Stimulated activated CD8-positive, alpha-beta memory T cell treated with anti-CD3 and anti-CD28 coated beads, Interleukin-7, amount 100 ng/mL, for 1 hour (primary cell): Measurements from ENCODE around the gene DYRK4.
"Not testable (repeated sequence)": the region's sequence is repeated elsewhere in the genome, so short reads cannot be mapped to it uniquely, and the experiment has no call there.

ENCODE experiments used
- DNase-seq, 2 donors: peaks; one replicate each; pipeline ENCODE4 v3.0.0-alpha.2; 2020; ENCODE audit warnings: low read depth in 2 of 2

Gene DYRK4

GRCh38 chr12:4562034-4562657, at the start of gene DYRK4:
Gene DYRK4 (plus strand): TSS chr12:4562208. CDS start chr12:4562246, 38 bp downstream.
- no peak for DNase-seq

DNA sequence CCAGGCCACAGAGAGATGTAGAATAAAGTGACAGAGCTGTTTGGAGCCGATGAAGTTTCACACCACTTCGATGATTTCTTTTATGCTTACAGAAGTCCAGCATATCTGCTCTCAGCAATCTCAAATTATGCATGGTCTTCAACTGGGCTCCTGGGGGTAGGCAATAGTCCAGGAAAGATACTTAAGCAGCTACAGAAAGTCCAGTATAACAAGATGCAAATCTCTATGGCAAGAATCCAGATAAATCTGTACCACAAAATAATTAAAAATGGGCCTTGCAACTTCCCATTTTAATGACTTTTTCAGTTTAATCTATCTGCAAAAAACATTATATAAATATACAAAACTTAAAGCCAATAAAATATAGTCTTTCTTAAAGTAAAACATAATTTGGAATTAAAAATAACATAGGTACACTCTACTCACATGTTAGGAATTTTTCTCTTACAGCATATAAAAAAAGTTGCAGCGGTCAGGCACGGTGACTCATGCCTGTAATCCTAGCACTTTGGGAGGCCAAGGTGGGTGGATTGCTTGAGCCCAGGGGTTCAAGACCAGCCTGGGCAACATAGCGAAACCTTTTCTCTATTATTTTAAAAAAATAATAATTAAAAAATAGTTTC, 43.8 kb upstream of the DYRK4 start:
- no peak for DNase-seq

DNA sequence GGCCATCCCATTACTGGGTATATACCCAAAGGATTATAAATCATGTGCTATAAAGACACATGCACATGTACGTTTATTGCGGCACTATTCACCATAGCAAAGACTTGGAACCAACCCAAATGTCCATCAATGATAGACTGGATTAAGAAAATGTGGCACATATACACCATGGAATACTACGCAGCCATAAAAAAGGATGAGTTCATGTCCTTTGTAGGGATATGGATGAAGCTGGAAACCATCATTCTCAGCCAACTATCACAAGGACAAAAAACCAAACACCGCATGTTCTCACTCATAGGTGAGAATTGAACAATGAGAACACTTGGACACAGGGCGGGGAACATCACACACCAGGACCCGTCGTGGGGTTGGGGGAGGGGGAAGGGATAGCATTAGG, 38.6 kb upstream of the DYRK4 start:
- DNase-seq = not testable (repeated sequence)

- no peak for DNase-seq
These were observed 35.0 kb upstream of the DYRK4 start for GRCh38 chr12:4526923-4527546.

- no peak for DNase-seq
These were observed 31.8 kb upstream of the DYRK4 start for GRCh38 chr12:4530160-4530559.

- no peak for DNase-seq
These were observed 30.9 kb upstream of the DYRK4 start for GRCh38 chr12:4530982-4531586.

DNA sequence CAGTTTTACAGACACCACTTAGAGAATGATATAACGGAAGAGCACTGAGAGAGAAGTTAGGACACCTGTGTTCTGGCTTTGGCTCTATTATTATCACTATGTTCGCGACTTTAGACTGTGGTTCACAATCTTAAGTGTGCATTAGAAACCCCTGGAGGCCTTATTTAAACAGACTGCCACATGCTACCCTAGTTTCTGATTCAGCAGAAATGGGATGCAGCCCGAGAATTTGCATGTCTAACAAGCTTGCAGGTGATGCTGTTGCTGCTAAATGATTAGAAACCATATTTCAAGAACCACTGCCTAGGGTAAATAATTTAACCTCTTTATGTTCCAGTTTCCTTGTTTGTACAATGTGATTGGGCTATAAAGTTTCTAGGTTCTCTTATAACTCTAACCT, 26.9 kb upstream of the DYRK4 start:
- DNase-seq = no peak

DNA sequence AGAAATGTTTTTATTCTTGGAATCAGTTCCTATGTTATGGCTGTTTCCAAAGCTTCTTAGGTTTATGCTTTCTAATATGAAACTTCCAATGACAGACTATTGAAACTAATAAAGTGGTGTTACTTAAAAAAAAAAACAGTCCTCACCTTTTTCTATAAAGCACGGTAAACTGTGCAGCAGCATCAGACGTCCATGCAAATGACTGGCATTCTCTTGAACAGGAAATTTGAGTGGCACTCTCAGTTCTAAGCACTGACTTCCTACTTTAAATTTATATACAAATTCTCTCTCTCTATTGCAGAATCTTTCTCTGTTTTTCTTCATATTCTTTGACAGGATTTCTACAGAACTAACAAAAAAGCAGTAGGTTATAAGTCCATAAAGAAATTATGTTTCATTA, 26.1 kb upstream of the DYRK4 start:
- no peak for DNase-seq

DNA sequence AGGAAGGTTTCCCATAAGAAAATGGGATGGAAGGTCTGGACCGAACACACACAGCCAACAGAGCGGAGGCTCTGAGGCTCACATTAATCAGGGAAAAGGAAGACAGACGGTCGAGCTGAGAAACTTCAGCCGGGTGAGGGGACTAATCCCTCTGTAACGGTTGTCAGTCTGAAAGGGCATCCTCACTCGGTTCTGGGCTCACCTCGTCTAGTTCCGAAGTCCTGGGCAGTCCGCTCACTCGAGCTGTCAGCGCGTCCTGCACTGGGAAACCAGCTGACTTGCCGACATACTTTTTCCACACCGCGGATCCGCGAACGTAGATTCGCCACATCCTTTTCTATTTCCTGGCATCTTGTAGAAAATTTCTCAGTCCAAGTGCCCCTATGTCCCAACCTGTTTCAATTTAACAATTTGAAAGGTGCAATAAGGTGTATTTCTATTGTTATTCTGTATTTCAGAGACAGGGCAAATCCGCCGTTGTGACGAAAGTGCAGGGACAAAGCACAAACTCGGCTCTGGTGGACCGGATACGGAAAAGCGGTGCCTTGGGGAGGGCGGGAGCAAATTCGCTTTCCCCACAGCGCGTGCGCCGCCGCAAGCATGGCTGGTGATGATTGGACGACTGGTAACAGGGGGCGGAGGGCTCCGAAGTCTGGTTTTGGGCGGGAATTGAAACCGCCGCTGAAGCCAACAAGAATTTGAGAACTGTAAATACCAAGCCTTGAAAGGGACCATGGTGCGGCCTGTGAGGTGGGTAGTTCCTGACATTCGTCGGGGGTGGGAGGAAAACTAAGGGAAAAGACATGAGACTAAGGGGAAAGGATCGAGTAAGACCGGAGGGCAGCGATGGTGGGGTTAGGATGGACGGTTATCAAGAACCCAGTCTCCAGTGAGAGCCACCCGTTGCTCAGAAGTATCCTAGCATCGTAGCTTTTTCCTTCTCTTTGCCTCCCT, 23.5 kb upstream of the DYRK4 start, which contains the start of gene RAD51AP1:
RAD51AP1 (plus strand) TSS at position 684 of the 954 bp plus-strand sequence; CDS start at position 734, 50 bp downstream.
- DNase-seq = peak; percentile 89 to 92

GRCh38 chr12:4539167-4539870, 22.7 kb upstream of the DYRK4 start:
- DNase-seq = no peak

- DNase-seq = no peak
These were observed 21.8 kb upstream of the DYRK4 start for GRCh38 chr12:4540170-4540569.

- DNase-seq = no peak
These were observed 21.4 kb upstream of the DYRK4 start for GRCh38 chr12:4540638-4541037.

DNA sequence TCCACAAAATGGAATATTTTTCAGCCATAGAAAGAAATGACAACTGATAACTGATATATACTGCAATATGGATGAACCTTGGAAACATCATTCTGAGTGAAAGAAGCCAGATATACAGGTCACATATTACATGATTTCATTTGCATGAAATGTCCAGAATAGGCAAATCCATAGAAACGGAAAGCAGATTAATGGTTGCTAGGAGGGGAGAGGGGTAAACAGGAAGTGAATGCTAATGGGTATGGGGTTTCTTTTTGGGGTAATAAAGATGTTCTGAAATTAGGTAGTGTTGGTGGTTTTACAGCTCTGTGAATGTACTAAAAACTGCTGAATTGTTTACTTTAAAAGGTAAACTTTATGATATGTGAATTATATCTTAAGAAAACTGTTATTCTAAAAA, 16.8 kb upstream of the DYRK4 start:
- no peak for DNase-seq

DNA sequence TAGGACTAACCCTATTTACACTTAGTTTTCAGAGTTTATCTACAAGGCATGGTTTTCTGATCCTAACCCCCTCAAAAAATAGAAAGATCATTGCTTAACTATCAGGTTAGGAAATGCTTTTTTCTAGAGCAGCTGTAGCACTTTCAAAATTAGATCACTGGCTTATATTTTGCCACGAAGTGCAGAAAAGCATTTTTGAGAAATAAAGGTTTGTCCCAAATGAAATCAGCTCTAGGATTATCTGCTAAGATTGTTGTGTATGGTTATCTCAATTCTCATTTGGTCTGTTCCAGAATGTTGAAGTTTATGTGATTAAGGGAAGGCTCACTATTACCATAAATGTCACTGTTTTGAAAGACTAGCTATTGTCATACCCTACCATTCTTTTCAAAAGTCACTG, 9.8 kb upstream of the DYRK4 start:
- no peak for DNase-seq

DNA sequence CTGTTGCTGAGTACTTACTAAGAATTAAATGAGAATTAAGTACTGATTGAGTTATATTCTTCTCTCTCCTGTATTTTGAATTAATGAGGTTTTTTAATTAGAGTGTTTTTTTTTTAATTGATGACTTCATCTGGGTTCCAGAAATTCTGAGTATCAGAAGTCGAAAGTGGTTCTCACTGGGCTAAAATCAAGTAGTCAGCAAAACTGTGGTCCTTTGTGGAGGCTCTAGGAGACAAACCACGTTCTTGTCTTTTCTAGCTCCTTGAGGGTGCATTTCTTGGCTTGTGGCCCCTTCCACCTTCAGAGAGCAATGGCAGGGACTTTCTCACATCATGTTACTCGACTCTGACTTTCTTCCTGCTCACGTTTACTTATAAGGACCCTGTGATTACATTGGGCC, 8.1 kb upstream of the DYRK4 start:
- no peak for DNase-seq

DNA sequence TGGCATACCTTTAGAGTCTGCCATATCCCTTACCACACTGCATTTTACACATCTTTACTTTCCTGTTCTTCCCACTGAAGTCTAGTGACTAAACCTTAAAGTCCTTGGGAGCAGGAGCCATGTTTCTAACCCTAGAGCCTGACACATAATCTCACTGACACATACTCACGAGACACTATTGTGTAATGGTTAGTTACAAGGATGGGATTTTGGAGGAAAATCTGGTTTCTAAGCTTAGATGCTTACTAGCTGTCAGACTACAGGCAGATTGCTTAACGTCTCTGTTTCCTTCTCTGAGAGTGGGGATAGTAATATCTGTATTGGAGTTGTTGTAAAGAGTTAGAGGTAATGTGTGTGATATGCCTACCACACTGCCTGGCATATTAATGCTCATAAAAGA, 6.2 kb upstream of the DYRK4 start:
- no peak for DNase-seq

GRCh38 chr12:4556735-4557530, 5.1 kb upstream of the DYRK4 start:
- DNase-seq = no peak

DNA sequence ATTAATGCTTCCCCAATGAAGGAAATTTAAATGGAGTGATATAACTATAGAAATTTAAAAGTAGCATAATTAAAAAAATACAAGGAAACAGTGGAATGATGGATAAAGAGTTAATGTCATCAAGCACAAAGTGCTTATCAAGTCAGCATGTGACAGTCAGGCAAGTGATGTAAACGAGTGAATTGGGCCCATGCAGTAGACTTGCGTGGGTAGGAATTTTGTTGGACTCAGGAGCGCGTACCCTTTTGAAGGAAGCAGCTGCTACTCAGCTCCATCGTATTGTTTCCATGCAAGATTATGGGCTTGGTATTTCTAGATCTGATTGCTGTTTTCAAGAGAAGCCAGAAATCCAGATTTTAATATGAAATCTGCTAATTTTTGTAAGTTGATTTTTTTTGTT, 4.4 kb upstream of the DYRK4 start:
- no peak for DNase-seq

GRCh38 chr12:4558171-4558570, 3.8 kb upstream of the DYRK4 start:
- DNase-seq = no peak

DNA sequence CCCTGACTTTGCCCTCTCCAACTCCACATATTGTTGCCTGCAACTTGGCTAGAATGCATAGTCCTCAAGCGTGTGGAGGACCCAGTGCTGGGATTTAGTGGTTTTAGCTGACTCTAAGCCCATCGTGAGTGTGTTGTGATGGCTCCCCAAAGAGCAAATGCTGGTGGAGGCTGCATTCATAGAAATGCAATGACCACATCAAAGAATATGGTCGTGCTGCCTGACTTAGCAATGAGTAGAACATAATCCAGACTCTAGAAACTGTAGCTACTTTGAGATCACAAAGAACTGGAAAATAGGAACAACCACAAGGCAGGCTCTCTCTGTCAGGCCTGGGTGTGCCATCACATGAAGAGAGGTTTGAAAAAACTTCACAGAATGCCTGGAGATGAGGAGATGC, 1.3 kb downstream of the DYRK4 start:
- no peak for DNase-seq
